GM19351 (cell line): ENCODE data around the gene KRTAP9-3.
"Not testable (repeated sequence)": the region's sequence is repeated elsewhere in the genome, so short reads cannot be mapped to it uniquely, and the experiment has no call there.

Source experiments
- ATAC-seq: cut with Tn5 transposase; IDR thresholded peaks from one replicate; pipeline ENCODE4 v1.9.1; 2021; ENCODE audit warnings: mild to moderate bottlenecking, moderate library complexity; ENCODE audit not compliant: unreplicated experiment

The KRTAP9-3 gene, protein sequence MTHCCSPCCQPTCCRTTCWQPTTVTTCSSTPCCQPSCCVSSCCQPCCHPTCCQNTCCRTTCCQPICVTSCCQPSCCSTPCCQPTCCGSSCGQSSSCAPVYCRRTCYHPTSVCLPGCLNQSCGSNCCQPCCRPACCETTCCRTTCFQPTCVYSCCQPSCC

DNA sequence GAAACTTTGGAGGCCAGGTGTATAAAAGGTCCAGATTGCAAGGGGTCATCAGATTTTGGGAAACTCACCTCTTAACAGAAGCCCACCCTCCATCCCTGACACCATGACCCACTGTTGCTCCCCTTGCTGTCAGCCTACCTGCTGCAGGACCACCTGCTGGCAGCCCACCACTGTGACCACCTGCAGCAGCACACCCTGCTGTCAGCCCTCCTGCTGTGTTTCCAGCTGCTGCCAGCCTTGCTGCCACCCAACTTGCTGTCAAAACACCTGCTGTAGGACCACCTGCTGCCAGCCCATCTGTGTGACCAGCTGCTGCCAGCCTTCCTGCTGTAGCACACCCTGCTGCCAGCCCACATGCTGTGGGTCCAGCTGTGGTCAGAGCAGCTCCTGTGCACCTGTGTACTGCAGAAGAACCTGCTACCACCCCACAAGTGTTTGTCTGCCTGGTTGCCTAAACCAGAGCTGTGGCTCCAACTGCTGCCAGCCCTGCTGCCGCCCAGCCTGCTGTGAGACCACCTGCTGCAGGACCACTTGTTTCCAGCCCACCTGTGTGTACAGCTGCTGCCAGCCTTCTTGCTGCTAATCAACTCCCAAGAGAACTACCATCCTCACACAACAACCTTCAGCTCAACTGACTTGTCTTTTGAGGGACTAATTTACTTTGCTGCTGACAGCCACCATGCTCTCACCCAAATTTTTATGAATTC is at the start of gene KRTAP9-3:
Gene KRTAP9-3 (plus strand): TSS at position 51 of the 707 bp plus-strand sequence. CDS start 53 bp downstream, at position 104.
- not testable (repeated sequence) for ATAC-seq

DNA sequence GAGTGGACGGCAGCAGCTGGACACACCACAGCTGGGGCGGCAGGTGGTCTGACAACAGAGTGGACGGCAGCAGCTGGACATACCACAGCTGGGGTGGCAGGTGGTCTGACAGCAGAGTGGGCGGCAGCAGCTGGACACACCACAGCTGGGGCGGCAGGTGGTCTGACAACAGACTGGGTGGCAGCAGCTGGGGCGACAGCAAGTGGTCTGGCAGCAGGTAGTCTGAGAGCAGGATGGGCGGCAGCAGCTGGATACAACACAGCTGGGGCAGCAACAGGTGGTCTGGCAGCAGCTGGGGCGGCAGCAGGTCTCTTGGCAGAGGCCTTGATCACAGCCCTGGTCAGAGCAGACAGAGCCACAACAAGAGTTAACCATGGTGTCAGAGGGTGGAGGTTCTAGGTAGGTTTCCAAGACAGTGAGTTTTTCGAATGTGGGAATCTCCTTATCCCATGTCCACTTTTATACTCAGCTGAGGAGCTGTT is 47.7 kb upstream of the KRTAP9-3 start, which contains the start of gene KRTAP4-1:
Gene KRTAP4-1 (minus strand): TSS at position 432 of the 482 bp plus-strand sequence. CDS start 57 bp downstream, at position 375.
- ATAC-seq = no peak

DNA sequence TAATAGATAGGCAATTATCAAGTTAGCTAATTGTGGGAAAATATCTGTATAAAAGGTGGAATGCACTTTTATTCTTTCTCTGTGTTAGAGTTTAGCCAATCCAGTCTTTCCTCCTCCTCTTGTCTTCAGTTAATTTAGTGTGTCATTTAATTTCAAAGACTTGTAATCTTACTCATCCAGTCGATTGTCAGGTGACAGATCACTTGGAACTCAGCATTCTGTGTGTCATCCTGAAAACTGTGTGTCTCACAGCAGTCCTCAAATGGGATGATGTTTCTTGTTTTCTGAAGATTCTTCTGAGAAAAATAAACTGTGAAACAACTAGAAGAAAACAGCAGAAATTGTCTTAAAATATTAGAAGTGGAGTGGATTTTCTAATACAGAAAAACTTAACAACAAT is 47.2 kb upstream of the KRTAP9-3 start:
- no peak for ATAC-seq

DNA sequence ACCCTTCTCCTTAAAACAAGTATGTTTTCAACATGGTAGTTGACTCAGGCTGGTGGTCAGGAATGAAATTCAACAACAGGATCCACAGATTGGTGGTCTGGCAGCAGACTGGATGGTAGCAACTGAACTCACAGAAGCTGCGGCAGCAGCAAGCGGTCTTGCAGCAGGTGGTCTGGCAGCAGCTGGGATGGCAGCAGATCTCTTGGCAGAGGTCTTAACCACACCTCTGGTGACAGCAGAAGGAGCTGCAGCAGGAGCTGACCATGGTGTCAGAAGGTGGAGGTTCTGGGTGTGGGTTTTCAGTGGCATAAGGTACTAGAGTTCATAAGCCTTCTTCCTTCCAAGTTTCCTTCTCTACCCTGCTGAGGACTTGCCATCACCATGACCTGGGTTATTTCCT is 45.4 kb upstream of the KRTAP9-3 start:
- ATAC-seq = no peak

DNA sequence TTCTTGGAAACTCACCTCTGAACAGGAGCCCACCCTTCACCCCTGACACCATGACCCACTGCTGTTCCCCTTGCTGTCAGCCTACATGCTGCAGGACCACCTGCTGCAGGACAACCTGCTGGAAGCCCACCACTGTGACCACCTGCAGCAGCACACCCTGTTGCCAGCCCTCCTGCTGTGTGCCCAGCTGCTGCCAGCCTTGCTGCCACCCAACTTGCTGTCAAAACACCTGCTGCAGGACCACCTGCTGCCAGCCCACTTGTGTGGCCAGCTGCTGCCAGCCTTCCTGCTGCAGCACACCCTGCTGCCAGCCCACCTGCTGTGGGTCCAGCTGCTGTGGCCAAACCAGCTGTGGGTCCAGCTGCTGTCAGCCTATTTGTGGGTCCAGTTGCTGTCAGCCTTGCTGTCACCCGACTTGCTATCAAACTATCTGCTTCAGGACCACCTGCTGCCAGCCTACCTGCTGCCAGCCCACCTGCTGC is 42.4 kb upstream of the KRTAP9-3 start, which contains the start of gene KRTAP9-1:
Gene KRTAP9-1 (plus strand): TSS at position 51 of the 482 bp plus-strand sequence. CDS start 0 bp downstream, at position 51.
- ATAC-seq = not testable (repeated sequence)

DNA sequence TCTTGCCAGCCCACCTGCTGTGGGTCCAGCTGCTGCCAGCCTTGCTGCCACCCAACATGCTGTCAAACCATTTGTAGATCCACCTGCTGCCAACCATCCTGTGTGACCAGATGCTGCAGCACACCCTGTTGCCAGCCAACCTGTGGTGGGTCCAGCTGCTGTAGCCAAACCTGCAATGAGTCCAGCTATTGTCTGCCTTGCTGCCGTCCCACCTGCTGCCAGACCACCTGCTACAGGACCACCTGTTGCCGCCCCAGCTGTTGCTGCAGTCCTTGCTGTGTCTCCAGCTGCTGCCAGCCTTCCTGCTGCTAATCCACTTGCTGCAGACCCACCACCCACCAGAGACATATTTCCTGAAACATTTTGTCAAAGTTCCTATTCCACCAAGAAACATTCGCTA is 41.9 kb upstream of the KRTAP9-3 start:
- ATAC-seq = no peak

DNA sequence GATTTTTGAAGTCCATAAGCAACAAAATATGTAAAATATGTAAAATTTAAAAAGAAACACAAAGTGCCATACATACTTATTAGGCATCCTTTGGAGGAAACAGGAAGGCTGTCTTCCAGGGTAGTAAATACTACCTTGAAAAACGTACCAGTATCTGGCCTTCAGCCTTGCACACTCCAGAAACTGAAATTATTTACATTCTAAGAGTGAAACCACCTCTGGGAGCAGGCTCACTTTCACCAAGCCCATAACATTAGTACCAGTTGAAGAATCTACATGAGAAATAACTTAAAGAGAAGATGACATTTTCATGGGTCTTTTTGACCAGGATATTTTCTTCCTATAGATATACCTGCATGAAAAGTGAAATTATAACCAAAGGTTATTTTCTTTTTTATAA is 36.2 kb upstream of the KRTAP9-3 start:
- no peak for ATAC-seq

DNA sequence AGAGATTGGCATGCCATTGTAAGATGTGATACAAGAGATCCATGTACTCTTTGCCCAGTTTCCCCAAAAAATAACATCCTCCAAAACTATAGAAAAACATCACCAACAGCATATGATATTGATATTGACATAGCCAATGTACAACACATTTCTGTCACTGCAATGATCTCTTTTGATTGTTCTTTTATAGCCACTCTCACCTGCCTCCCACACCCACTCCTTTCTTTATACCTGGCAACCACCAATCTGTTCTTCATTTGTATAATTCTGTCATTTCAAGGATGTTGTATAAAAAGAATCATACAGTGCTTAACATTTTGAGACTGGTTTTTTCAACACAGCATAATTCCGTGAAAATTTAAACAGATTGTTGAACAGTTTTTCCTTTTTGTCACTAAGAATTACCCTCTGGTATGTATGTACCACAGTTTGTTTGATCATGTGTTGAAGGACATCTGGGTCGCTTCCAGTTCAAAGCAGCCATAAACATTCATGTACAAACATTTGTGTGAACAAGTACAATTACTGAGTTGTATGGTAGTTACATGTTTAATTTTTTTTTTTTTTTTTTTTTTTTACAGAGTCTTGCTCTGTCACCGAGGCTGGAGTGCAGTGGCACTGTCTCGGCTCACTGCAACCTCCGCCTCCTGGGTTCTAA is 32.7 kb upstream of the KRTAP9-3 start:
- no peak for ATAC-seq

DNA sequence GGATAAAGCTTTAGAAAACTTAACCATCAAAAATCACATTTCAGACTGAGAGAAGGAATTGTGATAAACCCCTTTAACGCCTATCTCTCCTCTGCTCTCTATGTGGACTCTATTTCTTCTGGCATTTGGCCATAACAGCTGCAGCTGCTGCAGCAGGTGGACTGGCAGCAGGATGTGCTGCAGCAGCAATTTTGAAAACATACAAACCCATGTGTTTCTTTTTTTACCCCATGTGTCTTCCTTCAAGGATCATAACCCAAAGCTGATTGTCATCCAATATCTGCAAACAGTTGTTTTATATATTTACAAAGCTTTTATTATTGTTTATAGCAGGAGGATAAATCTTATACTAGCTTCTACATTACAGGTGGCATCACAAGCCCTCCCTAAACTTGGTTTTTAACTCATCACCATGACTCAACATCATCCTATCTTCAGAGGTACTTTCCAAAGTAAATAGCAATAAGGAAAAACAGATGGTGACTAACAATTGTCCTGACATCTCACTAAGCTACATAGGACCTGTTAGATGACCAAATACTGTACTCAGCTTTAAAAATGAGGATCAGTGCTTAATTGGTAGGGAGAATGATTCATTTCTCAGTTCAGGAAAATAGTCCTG is 20.3 kb upstream of the KRTAP9-3 start:
- no peak for ATAC-seq

DNA sequence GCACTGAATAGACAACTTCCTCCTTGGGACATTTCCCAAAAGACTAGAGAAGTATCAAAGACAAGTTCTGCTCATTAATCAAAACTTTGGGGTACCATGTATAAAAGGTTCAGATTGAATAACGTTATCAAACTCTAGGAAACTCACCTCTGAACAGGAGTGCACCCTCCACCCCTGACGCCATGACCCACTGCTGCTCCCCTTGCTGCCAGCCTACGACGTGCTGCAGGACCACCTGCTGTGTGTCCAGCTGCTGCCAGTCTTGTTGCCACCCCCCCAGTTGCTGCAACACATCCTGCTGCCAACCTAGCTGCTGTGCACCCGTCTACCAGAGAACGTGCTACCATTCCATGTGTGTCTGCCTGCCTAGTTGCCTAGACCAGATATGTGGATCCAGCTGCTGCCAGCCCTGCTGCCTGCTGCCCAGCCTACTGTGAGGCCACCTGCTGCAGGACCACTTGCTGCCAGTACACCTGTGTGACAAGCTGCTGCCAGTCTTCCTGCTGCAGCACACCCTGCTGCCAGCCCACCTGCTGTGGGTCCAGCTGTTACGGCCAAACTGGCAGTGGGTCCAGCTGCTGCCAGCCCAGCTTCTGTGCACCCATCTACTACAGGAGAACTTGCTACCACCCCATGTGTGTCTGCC is 19.6 kb upstream of the KRTAP9-3 start:
- no peak for ATAC-seq

DNA sequence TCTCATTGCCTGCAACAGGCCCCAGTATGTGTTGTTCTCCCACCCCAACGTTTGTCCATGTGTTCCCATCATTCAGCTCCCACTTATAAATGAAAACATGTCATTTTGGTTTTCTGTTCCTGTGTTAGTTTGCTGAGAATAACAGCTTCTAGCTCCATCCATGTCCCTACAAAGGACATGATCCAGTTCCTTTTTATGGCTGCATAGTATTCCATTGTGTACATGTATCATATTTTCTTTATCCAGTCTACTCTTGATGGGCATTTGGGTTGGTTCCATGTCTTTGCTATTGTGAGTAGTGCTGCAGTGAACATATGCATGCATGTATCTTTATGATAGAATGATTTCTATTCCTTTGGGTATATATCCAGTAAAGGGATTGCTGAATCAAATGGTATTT is 16.6 kb upstream of the KRTAP9-3 start:
- no peak for ATAC-seq

DNA sequence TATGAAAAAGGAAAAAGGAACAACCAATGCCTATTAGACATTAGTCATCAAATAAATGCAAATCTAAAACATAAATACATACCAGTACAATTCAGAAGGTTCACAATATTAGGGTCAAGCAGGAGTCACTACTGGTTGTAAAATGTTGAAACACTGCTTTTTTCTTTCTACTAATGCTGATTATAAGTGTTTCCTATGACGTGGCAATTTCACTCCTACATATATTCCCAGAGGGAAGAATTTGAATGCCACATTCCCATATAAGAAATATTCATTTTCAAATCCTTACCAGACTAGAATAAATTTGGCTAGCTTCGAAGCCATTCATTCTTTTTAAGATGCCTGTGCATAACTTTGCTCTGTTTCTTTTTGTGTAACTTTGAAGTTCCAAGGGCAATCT is 8.4 kb upstream of the KRTAP9-3 start:
- no peak for ATAC-seq

DNA sequence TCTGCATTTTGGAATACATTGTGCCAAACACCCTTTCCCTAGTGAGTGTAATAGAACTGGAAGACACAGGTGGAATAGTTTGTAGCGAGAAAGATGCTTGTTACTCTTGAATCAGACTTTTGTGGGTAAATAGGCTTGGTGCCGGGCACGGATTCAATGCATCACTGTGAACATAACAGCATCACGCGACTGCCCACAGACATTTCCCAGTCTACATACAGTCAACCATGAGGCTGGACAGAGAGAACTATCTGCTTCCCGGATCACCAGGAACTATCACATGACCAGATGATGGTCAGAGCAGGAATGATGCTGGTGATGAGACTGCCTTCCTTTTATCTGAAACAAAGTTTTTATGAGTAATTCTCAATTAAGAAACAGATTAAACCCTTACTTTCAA is 6.2 kb upstream of the KRTAP9-3 start:
- ATAC-seq = no peak

DNA sequence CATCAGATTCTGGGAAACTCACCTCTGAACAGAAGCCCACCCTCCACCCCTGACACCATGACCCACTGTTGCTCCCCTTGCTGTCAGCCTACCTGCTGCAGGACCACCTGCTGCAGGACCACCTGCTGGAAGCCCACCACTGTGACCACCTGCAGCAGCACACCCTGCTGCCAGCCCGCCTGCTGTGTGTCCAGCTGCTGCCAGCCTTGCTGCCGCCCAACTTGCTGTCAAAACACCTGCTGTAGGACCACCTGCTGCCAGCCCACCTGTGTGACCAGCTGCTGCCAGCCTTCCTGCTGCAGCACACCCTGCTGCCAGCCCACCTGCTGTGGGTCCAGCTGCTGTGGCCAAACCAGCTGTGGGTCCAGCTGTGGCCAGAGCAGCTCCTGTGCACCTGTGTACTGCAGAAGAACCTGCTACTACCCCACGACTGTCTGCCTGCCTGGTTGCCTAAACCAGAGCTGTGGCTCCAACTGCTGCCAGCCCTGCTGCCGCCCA is 5.6 kb upstream of the KRTAP9-3 start, which contains the start of gene KRTAP9-2:
Gene KRTAP9-2 (plus strand): TSS at position 51 of the 498 bp plus-strand sequence. CDS start 7 bp downstream, at position 58.
- ATAC-seq = not testable (repeated sequence)

DNA sequence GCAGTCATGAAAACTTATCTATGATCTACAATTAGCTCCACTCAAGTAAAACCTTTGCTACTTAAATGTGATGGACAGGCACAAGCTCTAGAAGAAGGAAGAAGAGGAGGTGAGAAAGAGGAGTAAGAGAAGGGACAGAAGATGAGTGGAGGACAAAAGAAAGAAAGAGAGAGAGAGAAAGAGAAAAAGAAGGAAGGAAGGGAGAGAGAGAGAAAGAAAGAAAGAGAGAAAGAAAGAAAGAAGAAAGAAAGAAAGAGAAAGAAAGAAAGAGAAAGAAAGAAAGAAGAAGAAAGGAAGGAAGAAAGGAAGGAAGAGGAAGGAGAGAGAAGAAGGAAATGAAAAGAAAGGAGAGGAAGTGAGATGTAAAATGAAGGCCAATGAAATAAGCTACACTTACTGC is 2.2 kb upstream of the KRTAP9-3 start:
- no peak for ATAC-seq

DNA sequence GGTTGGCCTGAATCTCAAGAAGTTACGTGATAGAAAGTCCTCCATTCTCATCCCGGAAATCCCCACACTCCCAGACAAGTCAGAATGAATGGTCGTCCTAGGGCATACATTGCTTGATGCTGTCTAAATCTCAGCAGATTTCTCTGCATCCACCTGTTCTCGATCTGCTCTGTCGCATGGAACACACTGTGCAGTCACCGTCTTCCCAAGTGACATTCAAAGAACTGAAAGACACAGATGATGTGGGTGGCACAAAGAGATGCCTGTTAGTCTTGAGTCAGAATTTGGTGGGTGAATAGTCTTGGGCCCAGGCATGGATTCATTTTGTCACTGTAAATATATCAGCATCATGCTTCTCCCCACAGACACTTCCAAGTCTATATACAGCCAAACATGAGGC is 518 bp upstream of the KRTAP9-3 start:
- no peak for ATAC-seq

DNA sequence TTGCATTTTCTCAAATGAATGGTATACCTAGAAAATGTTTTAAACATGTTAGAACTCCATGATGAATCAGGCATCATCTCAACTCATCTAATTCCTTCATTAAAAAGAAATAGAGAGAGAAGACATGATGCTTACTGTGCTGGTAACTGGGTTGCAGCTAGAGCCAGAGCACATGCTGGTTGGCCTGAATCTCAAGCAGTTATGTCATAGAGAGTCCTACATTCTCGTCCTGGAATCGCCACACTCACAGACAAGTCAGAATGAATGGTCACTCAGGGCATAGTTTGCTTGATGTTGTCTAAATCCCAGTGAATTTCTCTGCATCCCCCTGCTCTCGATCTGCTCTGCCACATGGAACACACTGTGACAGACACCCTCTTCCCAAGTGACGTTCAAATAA is 4.9 kb downstream of the KRTAP9-3 start:
- not testable (repeated sequence) for ATAC-seq

DNA sequence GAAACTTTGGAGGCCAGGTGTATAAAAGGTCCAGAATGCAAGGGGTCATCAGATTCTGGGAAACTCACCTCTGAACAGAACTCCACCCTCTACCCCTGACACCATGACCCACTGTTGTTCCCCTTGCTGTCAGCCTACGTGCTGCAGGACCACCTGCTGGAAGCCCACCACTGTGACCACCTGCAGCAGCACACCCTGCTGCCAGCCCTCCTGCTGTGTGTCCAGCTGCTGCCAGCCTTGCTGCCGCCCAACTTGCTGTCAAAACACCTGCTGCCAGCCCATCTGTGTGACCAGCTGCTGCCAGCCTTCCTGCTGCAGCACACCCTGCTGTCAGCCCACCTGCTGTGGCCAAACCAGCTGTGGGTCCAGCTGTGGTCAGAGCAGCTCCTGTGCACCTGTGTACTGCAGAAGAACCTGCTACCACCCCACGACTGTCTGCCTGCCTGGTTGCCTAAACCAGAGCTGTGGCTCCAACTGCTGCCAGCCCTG is 5.7 kb downstream of the KRTAP9-3 start, which contains the start of gene KRTAP9-8:
Gene KRTAP9-8 (plus strand): TSS at position 51 of the 489 bp plus-strand sequence. CDS start 53 bp downstream, at position 104.
- ATAC-seq = not testable (repeated sequence)

DNA sequence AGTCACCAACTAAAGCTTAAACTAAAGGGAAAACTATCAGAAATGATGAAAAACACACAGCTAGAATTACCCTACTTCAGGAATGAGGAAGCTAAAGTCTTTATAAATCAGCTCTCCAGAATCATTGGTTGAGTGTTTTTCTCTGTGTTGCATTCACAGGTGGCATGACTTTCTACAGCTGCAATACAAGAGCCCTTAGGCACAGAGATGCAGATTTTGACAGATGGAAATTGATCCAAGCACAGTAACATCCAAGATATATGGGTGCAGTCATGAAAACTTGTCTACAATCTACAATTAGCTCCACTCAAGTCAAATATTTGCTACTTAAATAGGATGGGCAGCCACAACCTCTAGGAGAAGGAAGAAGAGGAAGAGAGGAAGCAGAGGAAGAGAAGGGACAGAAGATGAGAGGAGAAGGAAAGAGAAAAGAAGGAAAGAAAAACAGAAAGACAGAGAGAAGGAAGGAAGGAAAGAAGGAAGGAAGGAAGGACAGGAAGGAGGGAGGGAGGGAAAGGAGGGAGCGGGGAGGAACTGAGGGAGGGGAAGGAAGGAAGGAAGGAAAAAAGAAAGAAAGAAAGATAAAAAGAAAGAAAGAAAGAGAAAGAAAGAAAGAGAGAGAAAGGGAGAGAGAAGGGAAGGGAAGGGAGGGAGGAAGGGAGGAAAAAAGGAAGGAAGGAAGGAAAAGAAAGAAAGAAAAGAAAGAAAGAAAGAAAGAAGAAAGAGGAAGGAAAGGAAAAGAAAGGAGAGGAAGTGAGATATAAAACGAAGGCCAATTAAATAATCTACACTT is 14.9 kb downstream of the KRTAP9-3 start:
- not testable (repeated sequence) for ATAC-seq
